Activated gamma-delta T cell treated with anti-CD3 and anti-CD28 coated beads, Interleukin-2, amount 50 U/mL, for 16 hours (primary cell): ENCODE measurements around the gene LIMA1.
"Not testable (repeated sequence)": the region's sequence is repeated elsewhere in the genome, so short reads cannot be mapped to it uniquely, and the experiment has no call there.

Experiments used
- DNase-seq: peaks from one replicate; pipeline ENCODE4 v3.0.0-alpha.2; 2020; ENCODE audit warnings: low read depth

Gene LIMA1

GRCh38 chr12:50185970-50186663 lies 97.2 kb downstream of the LIMA1 start:
- no peak for DNase-seq

DNA sequence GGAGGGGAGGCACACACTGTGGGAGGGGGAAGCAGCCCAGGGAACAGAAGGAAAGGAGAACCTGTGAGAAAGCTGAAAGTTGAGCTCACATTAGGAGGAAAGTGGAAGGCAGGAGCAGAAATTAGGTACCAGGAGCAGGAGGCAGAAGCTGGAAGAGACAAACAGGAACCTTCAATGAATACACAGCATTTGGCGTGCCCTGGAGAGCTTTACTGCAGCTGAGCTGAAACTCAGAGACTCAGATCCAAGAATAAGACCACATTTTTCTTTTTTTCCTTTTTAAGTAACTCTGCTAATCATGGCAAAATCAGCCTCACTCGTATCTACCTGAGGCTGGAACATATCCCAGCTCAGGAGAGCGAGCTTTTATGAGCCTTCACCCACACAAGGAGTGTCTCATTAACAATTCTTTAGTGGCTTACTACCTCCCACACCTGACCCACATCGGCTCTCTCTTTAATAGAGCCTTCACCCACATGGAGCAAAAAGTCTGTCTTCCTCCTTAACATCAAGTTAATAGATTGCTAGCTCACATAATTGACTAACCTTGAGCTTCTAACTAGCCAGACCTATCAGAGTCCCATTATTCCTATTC lies 97.9 kb downstream of the LIMA1 start:
- no peak for DNase-seq

DNA sequence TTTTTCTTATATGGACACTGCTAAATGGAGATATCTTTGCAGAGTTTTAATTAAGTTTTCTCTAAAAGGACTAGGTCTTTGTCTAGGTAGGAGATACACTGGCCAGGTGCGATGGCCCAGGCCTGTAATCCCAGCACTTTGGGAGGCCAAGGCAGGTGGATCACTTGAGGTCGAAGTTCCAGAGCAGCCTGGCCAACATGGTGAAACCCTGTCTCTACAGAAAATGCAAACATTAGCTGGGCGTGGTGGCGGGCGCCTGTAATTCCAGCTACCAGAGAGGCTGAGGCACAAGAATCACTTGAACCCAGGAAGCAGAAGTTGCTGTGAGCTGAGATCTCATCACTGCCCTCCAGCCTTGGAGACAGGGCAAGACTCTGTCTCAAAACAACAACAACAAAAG lies 99.1 kb downstream of the LIMA1 start:
- DNase-seq = no peak

DNA sequence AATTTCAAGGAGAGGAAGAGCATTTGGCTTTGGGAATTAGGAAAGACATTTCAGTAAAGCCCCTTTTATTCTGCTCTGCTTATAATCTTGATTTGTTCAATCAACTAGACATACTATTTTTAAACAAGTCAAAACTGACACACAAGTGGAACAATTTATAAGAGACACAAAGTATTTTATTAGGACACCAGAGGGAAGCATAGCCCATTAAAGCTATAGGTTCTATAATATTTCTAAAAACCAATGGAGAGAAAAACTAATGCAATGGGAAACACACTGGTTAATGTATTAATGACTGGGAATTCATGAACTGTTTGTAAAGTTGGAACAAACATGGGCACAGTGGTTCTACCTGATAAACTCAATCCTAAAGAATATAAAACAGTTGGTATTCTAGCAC lies 100.9 kb downstream of the LIMA1 start:
- no peak for DNase-seq

GRCh38 chr12:50181691-50182090 lies 101.6 kb downstream of the LIMA1 start:
- no peak for DNase-seq

- DNase-seq = no peak
These were observed 107.6 kb downstream of the LIMA1 start for GRCh38 chr12:50175716-50176026.

- DNase-seq = no peak
These were observed 108.2 kb downstream of the LIMA1 start for GRCh38 chr12:50174971-50175715.

- DNase-seq = peak; percentile 96
These were observed 116.1 kb downstream of the LIMA1 start, which contains the start of gene CERS5 for GRCh38 chr12:50167049-50167828. Gene CERS5 (minus strand): TSS chr12:50167369. CDS start chr12:50167297, 72 bp downstream.

GRCh38 chr12:50166799-50167048 lies 116.6 kb downstream of the LIMA1 start:
- peak; percentile 35 for DNase-seq

DNA sequence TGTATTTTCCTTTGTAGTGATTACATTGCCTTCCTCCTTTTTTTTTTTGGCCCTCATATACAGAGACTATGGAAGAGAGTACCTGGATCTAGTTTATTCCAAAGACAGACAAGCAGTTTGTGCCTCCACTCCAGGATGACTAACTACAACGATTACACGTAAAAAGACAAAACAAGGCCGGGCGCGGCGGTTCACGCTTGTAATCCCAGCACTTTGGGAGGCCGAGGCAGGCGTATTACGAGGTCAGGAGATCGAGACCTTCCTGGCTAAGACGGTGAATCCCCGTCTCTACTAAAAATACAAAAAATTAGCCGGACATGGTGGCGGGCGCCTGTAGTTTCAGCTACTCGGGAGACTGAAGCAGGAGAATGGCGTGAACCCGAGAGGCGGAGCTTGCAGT lies 118.4 kb downstream of the LIMA1 start:
- DNase-seq = no peak

DNA sequence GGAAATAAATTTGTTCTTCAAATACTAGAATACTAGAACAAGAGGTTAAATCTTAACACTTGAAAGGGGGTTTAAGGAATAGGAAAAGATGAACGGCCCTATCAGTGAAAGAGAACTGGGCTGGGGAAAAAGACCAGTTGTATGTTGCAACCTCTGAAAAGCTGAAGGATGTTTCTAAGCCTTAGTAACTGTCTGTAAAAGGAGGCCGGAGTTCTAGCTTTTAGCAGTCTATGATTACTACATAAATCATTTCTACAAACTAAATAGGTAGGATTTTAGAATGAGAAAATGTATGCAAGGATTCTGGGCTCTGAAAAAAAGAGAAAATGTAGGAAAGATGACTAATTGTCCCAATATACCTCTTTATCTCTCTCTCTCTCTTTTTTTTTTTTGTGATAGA lies 121.1 kb downstream of the LIMA1 start:
- no peak for DNase-seq

- no peak for DNase-seq
These were observed 122.7 kb downstream of the LIMA1 start for GRCh38 chr12:50160643-50161042.

- DNase-seq = no peak
These were observed 126.1 kb downstream of the LIMA1 start for GRCh38 chr12:50157259-50157658.

DNA sequence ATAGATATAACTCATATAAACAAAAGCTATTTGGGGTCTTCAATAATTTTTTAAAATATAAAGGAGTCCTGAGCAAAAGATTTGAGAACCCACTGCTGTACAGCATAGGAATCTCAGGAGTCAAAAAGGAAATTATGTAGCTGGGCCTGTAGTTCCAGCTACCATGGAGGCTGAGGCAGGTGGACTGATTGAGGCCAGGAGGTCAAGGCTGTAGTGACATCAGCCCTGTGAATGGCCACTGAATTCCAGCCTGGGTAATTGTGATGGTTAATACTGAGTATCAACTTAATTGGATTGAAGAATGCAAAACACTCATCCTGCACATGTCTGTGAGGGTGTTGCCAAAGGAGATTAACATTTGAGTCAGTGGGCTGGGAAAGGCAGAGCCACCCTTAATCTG lies 126.7 kb downstream of the LIMA1 start:
- DNase-seq = no peak

- not testable (repeated sequence) for DNase-seq
These were observed 128.4 kb downstream of the LIMA1 start for GRCh38 chr12:50154947-50155346.

GRCh38 chr12:50151047-50151687 lies 132.2 kb downstream of the LIMA1 start:
- DNase-seq = no peak

DNA sequence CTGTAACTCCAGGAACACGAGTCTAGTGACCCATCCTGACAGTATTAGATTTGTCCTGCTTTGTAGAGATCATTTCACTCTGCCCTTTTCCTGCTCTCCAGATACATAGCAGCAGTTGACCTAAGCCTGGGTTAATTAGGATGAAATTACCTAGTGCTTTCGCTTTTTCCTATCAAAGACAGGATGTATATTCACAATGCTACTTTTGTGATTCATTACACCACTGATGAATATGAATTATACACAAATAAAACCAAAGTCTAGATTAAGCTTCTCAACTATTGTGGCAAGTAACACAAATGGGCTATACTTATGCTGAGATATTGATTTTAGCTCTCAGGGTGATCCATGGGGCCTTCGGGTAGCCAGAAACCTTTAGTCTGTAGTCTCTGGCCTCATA lies 134.0 kb downstream of the LIMA1 start:
- DNase-seq = no peak

DNA sequence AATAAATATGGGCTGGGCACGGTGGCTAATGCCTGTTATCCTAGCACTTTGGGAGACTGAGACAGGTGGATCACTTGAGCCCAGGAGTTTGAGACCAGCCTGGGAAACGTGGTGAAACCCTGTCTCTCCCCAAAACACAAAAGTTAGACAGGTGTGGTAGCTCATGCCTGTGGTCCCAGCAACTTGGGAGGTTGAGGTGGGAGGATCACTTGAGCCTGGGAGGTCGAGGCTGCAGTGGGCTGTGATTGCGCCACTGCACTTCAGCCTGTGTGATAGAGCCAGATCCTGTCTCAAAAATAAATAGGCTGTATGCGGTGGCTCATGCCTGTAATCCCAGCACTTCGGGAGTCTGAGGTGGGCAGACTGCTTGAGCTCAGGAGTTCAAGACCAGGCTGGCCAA lies 135.3 kb downstream of the LIMA1 start:
- not testable (repeated sequence) for DNase-seq

DNA sequence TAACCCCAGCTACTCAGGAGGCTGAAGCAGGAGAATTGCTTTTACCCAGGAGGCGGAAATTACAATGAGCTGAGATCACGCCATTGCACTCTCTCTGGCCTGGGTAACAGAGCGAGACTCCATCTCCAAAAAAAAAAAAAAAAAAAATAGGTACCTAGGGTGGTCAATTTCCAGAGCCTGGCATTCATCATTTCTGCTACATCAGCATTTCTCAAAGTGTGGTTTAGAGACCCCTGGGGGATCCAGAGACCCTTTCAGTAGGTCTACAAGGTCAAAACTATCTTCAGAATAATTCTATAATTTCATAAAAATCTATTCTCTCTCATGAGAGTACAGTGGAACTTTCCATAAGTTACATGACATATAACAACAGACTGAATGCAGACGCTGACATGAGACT lies 136.0 kb downstream of the LIMA1 start:
- DNase-seq = no peak

DNA sequence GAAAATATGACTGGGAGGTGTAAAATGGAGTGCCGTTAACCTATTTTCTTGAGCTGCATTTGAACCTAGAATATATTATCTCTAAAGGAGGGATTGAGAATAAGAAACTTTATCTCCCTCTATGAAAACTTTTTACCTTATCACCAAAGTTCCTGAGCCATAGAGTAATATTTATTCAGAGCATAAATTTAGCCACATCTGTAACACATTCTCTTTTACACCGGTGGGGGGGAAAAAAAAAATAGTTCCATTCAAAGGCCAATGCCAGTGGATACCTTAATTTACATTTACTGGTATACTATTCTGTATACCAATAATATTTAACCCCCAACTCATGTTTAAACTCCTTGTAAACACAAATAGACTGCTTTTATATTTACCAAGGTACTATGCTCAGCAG lies 137.9 kb downstream of the LIMA1 start:
- DNase-seq = no peak

GRCh38 chr12:50142993-50143392 lies 140.3 kb downstream of the LIMA1 start:
- DNase-seq = no peak

DNA sequence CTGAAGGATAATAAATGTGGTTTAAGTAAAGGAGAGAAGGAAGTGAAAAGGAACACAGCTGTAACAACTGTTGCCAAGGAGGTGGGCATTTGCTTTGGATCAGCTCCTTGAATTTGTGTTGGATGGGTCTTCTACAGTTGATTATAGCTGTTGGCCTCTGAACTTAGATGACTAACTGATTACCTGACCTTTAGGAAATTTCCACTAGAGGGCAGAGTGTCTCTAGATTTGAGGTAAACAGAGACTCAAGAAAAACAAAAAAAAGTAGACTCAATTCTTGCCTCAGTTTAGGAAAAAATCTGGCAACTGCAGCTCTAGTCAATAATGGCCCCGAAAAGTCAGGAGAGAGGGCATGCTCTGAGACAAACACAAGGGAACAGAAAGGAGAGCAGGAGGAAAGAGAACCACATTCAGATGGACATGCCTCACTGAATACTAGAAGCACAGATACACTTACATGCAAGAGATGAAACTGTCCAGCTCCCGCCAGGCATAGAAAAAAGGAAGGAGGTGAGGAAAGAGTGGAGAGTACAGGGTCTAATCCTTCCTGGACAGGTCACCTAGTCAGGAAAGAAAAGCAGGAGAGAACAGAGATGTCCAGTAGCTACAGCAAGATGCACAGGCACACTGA lies 150.7 kb downstream of the LIMA1 start:
- no peak for DNase-seq
